ENCODE measurements around the gene AP2B1. TPM values are rescaled to one million over a fixed set of nuclear protein-coding genes. Genes with fewer than 3 reads are reported as not detected.

The AP2B1 gene
- total RNA-seq, 1 experiment from 2014 or later, result 198 TPM

DNA sequence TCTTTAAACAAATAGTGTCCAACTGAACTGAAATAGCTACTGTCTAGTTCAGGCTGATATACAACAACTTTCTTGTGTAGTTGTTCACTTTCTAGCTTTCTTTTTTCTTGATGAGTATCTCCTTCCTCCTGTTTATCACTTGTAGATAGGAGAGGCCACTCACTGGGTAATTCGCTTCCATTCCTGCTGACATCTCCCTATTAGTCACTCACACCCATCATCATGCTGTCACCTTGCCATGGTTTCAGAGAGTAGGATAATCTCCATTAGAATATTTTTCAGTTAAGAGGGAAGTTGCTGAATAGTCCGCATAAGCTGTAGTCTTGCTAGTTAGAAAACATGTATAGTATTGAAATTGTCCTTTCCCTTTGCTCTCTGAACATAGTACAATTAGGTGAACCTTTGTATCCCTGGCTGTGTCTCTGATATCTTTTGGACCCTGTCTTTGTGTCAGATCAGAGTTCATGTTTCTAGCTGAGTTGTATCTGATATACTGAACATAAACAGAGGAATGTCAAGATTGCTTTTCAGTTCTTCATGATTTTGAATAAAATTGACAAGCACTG, 79.9 kb downstream of the AP2B1 start (continued):
- no peak for TF ChIP-seq POLR2AphosphoS5 (IDR thresholded peaks at IDR 0.05; ENCODE audit: low read depth, low read length)
- no peak for TF ChIP-seq FOSL1 (IDR thresholded peaks at IDR 0.05; ENCODE audit: low read depth)

DNA sequence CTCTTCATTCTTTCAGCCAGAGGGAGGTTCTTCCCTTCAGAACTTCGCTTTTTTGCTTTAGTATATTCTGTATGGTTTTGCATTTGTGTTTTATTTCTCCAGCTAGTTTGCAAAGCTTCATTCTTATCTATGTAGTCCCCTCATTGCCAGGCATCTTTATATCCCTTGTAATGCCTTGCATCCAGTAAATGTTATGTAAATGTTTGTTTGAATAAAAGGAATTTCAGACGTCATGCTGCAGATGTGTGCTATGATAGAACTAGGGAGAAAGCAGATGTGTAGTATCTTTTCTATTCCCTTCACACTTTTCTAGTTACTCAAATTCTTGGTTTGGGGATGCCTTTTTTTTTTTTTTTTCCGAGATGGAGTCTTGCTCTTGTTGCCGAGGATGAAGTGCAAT, 81.7 kb downstream of the AP2B1 start:
- ChIA-PET CTCF (interaction anchor here (1.3 kb wide), 1 partner anchor 55 kb away, joined by 3 read pairs; no protein-coding TSS in a partner anchor), POLR2A (interaction anchor here (0.8 kb wide), 1 partner anchor 10 kb away, joined by 3 read pairs; no protein-coding TSS in a partner anchor), RAD21 (ENCODE audit: low non-redundant PET in 1 of 2, low total read pairs in 2 of 2, uncharacterized antibody in 2 of 2, unreplicated experiment in 2 of 2) (no interaction called here)
- no TSS peak for BruUV-seq (replicated peaks)
- Histone ChIP-seq H3K27ac (ENCODE audit: low read depth, low read length) (no peak overlapping the region), H3K9me3 (ENCODE audit: control insufficient read depth in 1 of 2, insufficient read depth in 1 of 2, low read depth in 1 of 2, low read length in 2 of 2) (no peaks in the 10 kb centered on the region), H2AFZ (ENCODE audit: low read depth, low read length, poor library complexity, severe bottlenecking) (no peak overlapping the region), H3K9me2 (ENCODE audit: insufficient read depth) (no peaks in the 10 kb centered on the region), H3K36me3 (ENCODE audit: control insufficient read depth in 1 of 2, insufficient read depth in 2 of 2, low read length in 2 of 2) (peaks cover 4 to 13% of the 10 kb centered on the region in 2 experiments; a peak in 2 of 4 replicates), H3K4me1 (ENCODE audit: control insufficient read depth in 1 of 2, insufficient read depth in 2 of 2, low read length in 2 of 2) (no peaks in the 10 kb centered on the region), H3K9ac (ENCODE audit: low read length) (no peak overlapping the region), H3K4me2 (ENCODE audit: low read length) (no peak overlapping the region), H4K20me1 (ENCODE audit: insufficient read depth) (no peaks in the 10 kb centered on the region), H3K4me3 (replicated peaks in 1 of 2; ENCODE audit: low read depth in 1 of 2, low read length in 2 of 2) (no peak overlapping the region), H3K27me3 (ENCODE audit: insufficient read depth, low read length) (no peaks in the 10 kb centered on the region), H3K79me2 (ENCODE audit: insufficient read depth, low read length) (no peaks in the 10 kb centered on the region; the same call in 1 of the 2 replicates)
- TF ChIP-seq SIN3A (IDR thresholded peaks at IDR 0.05; ENCODE audit: low read depth) (no peak), CEBPB (IDR thresholded peaks at IDR 0.05; ENCODE audit: low read depth) (no peak), POLR2AphosphoS5 (IDR thresholded peaks at IDR 0.05; ENCODE audit: low read depth, low read length) (no peak), JUND (IDR thresholded peaks at IDR 0.05) (no peak), SP1 (IDR thresholded peaks at IDR 0.05; ENCODE audit: low read depth) (no peak), SRF (IDR thresholded peaks at IDR 0.05; ENCODE audit: low read depth) (no peak), EZH2phosphoT487 (IDR thresholded peaks at IDR 0.05; ENCODE audit: borderline replicate concordance) (no peak), ELF1 (IDR thresholded peaks at IDR 0.05; ENCODE audit: borderline replicate concordance, low read depth) (no peak), POLR2A (IDR thresholded peaks at IDR 0.05; ENCODE audit: borderline replicate concordance, extremely low read depth, insufficient read depth, insufficient read length) (no peak), EZH2 (IDR thresholded peaks at IDR 0.05) (no peak), RAD21 (IDR thresholded peaks at IDR 0.05; ENCODE audit: low read depth) (no peak), ZNF274 (IDR thresholded peaks at IDR 0.05; ENCODE audit: low read depth, low read length) (no peak), CBX3 (IDR thresholded peaks at IDR 0.05; ENCODE audit: low read depth) (no peak)
- TF ChIP-seq, protein P1, sequence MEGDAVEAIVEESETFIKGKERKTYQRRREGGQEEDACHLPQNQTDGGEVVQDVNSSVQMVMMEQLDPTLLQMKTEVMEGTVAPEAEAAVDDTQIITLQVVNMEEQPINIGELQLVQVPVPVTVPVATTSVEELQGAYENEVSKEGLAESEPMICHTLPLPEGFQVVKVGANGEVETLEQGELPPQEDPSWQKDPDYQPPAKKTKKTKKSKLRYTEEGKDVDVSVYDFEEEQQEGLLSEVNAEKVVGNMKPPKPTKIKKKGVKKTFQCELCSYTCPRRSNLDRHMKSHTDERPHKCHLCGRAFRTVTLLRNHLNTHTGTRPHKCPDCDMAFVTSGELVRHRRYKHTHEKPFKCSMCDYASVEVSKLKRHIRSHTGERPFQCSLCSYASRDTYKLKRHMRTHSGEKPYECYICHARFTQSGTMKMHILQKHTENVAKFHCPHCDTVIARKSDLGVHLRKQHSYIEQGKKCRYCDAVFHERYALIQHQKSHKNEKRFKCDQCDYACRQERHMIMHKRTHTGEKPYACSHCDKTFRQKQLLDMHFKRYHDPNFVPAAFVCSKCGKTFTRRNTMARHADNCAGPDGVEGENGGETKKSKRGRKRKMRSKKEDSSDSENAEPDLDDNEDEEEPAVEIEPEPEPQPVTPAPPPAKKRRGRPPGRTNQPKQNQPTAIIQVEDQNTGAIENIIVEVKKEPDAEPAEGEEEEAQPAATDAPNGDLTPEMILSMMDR (IDR thresholded peaks at IDR 0.05 in 2 of 3, conservative IDR thresholded peaks at IDR 0.05 in 1 of 3; ENCODE audit: borderline replicate concordance in 1 of 3, insufficient read depth in 1 of 3, low read depth in 2 of 3, low read length in 2 of 3), result no peak
- TF ChIP-seq, protein P2, sequence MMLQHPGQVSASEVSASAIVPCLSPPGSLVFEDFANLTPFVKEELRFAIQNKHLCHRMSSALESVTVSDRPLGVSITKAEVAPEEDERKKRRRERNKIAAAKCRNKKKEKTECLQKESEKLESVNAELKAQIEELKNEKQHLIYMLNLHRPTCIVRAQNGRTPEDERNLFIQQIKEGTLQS (IDR thresholded peaks at IDR 0.05), result no peak
- ATAC-seq (no peak), DNase-seq (ENCODE audit: low read depth, low spot score) (no peak)
- intact Hi-C loops (cut with micrococcal nuclease), result no loop called here
